Neuronal stem cell (in vitro differentiated cells): ENCODE results near the gene XRCC3.

ENCODE experiments used
- DNase-seq: peaks from one replicate; pipeline ENCODE4 v3.0.0-alpha.2; 2013; ENCODE audit warnings: low spot score
- H2AFZ ChIP-seq: one replicate; pipeline ENCODE4 v1.6.1; 2013; ENCODE audit warnings: mild to moderate bottlenecking, low read length, inconsistent platforms
- H2AK5ac ChIP-seq: 2 replicates; pipeline ENCODE4 v1.6.1; 2013; ENCODE audit warnings: low read depth, mild to moderate bottlenecking, inconsistent platforms, low read length, moderate library complexity, mixed read lengths
- H2BK120ac ChIP-seq: 2 replicates; pipeline ENCODE4 v1.6.1; 2013; ENCODE audit warnings: low read depth, mild to moderate bottlenecking, inconsistent platforms, low read length, moderate library complexity, mixed read lengths
- H2BK12ac ChIP-seq: one replicate; pipeline ENCODE4 v1.6.1; 2013; ENCODE audit warnings: low read length, inconsistent platforms
- H2BK15ac ChIP-seq: 2 replicates; pipeline ENCODE4 v1.6.1; 2013; ENCODE audit warnings: mild to moderate bottlenecking, low read length, inconsistent platforms, mixed read lengths
- H2BK5ac ChIP-seq: one replicate; pipeline ENCODE4 v1.6.1; 2013; ENCODE audit warnings: inconsistent platforms, mild to moderate bottlenecking, low read length, moderate library complexity
- H3K14ac ChIP-seq: one replicate; pipeline ENCODE4 v1.6.1; 2013; ENCODE audit warnings: low read length, inconsistent platforms
- H3K18ac ChIP-seq: 2 replicates; pipeline ENCODE4 v1.6.1; 2013; ENCODE audit warnings: low read length, inconsistent platforms
- H3K23ac ChIP-seq: 2 replicates; pipeline ENCODE4 v1.6.1; 2013; ENCODE audit warnings: low read depth, mild to moderate bottlenecking, mixed read lengths, low read length, inconsistent platforms; ENCODE audit not compliant: poor library complexity
- H3K27ac ChIP-seq: replicated peaks from 3 replicates; pipeline ENCODE4 v1.5.1; 2013; ENCODE audit warnings: low read length, inconsistent platforms
- H3K27me3 ChIP-seq, 3 experiments: 2 replicates each; pipeline ENCODE4 v1.6.1; 2013; ENCODE audit warnings: low read length in 3 of 3, mild to moderate bottlenecking in 2 of 3, inconsistent platforms in 1 of 3, low read depth in 1 of 3, mixed read lengths in 1 of 3, moderate library complexity in 1 of 3; ENCODE audit not compliant: control insufficient read depth in 3 of 3, insufficient read depth in 3 of 3
- H3K36me3 ChIP-seq, 2 donors: replicated peaks in 1 of 2; 2 replicates each; pipeline ENCODE4 v1.6.1; 2013; ENCODE audit warnings: low read length in 2 of 2; ENCODE audit not compliant: control insufficient read depth in 2 of 2, insufficient read depth in 2 of 2
- H3K4ac ChIP-seq: 2 replicates; pipeline ENCODE4 v1.6.1; 2013; ENCODE audit warnings: inconsistent platforms, mild to moderate bottlenecking, low read length, moderate library complexity
- H3K4me1 ChIP-seq, 2 donors: 1 replicate in 1 of 2; 2 replicates in 1 of 2; pipeline ENCODE4 v1.6.1; 2013; ENCODE audit warnings: low read length in 2 of 2, low read depth in 1 of 2; ENCODE audit not compliant: control insufficient read depth in 2 of 2, insufficient read depth in 1 of 2
- H3K4me2 ChIP-seq: one replicate; pipeline ENCODE4 v1.6.1; 2013; ENCODE audit warnings: mild to moderate bottlenecking, low read length, inconsistent platforms; ENCODE audit not compliant: insufficient read depth, poor library complexity, severe bottlenecking
- H3K4me3 ChIP-seq, 2 donors: 2 replicates each; pipeline ENCODE4 v1.5.1; 2013; ENCODE audit warnings: low read length in 2 of 2, mild to moderate bottlenecking in 2 of 2, inconsistent platforms in 1 of 2, moderate library complexity in 1 of 2
- H3K79me1 ChIP-seq: one replicate; pipeline ENCODE4 v1.6.1; 2013; ENCODE audit warnings: low read depth, mild to moderate bottlenecking, inconsistent platforms, low read length, moderate library complexity
- H3K9ac ChIP-seq: one replicate; pipeline ENCODE4 v1.6.1; 2013; ENCODE audit warnings: mild to moderate bottlenecking, low read depth, low read length, inconsistent platforms; ENCODE audit not compliant: poor library complexity
- H3K9me3 ChIP-seq, 2 donors: replicated peaks in 1 of 2; 2 replicates each; pipeline versions ENCODE3 to v1.6.1; 2013; ENCODE audit warnings: low read length in 2 of 2, mild to moderate bottlenecking in 2 of 2, inconsistent platforms in 1 of 2, low read depth in 1 of 2, mixed read lengths in 1 of 2, moderate library complexity in 1 of 2; ENCODE audit not compliant: control insufficient read depth in 2 of 2, insufficient read depth in 1 of 2
- H4K8ac ChIP-seq: one replicate; pipeline ENCODE4 v1.6.1; 2013; ENCODE audit warnings: low read depth, mild to moderate bottlenecking, inconsistent platforms, low read length, moderate library complexity
- H4K91ac ChIP-seq: one replicate; pipeline ENCODE4 v1.6.1; 2013; ENCODE audit warnings: low read length, low read depth, mild to moderate bottlenecking, inconsistent platforms; ENCODE audit not compliant: poor library complexity
- WGBS, 2 donors: extraction: QIAGEN DNeasy Blood & Tissue Kit; methylation state at CpG; one replicate each; pipeline ENCODE4 v1.1.7; 2013; ENCODE audit warnings: missing lambda C conversion rate in 2 of 2, mixed read lengths in 1 of 2; ENCODE audit not compliant: insufficient read length in 2 of 2, insufficient replicate concordance in 1 of 2; ENCODE audit errors: extremely low coverage in 2 of 2; 5-methylcytosine and 5-hydroxymethylcytosine counted together

XRCC3 gene

GRCh38 chr14:103762036-103762435, 46.8 kb upstream of the XRCC3 start:
- Histone ChIP-seq H2AFZ (no peak overlapping the region), H3K4ac (no peak overlapping the region), H3K18ac (no peak overlapping the region), H3K9me3 (peaks cover 3 to 4% of the 10 kb centered on the region in 2 donors), H3K27ac (no peak overlapping the region), H3K27me3 (no peaks in the 10 kb centered on the region), H3K4me2 (no peak overlapping the region), H2BK15ac (no peak overlapping the region), H2AK5ac (no peak overlapping the region), H3K9ac (no peak overlapping the region), H2BK120ac (no peak overlapping the region), H3K36me3 (no peaks in the 10 kb centered on the region), H2BK12ac (no peak overlapping the region), H3K14ac (no peak overlapping the region), H4K8ac (no peak overlapping the region), H3K4me1 (peaks cover 2 to 8% of the 10 kb centered on the region in 2 donors), H3K4me3 (no peak overlapping the region), H2BK5ac (no peak overlapping the region), H3K23ac (no peak overlapping the region), H4K91ac (no peak overlapping the region), H3K79me1 (no peaks in the 10 kb centered on the region)
- WGBS, 2 donors: no CpG with 5 or more reads among the region's 1 CpG
- DNase-seq: no peak

GRCh38 chr14:103758059-103758776, 43.0 kb upstream of the XRCC3 start:
- no peak overlapping the region for H3K9ac ChIP-seq
- no peak overlapping the region for H2BK15ac ChIP-seq
- H3K4me2 ChIP-seq: no peak overlapping the region
- no peak overlapping the region for H3K14ac ChIP-seq
- H2AK5ac ChIP-seq: no peak overlapping the region
- no CpG with 5 or more reads among the region's 8 CpGs for WGBS, 2 donors
- no peak for DNase-seq
- no peaks in the 10 kb centered on the region for H3K79me1 ChIP-seq
- H3K9me3 ChIP-seq: no peaks in the 10 kb centered on the region
- H3K4me3 ChIP-seq: no peak overlapping the region
- no peak overlapping the region for H4K91ac ChIP-seq
- H3K23ac ChIP-seq: no peak overlapping the region
- no peak overlapping the region for H2AFZ ChIP-seq
- H2BK5ac ChIP-seq: no peak overlapping the region
- no peaks in the 10 kb centered on the region for H3K27me3 ChIP-seq
- no peaks in the 10 kb centered on the region for H3K36me3 ChIP-seq
- H2BK12ac ChIP-seq: no peak overlapping the region
- no peak overlapping the region for H3K4ac ChIP-seq
- H3K18ac ChIP-seq: no peak overlapping the region
- no peak overlapping the region for H4K8ac ChIP-seq
- no peak overlapping the region for H3K27ac ChIP-seq
- H3K4me1 ChIP-seq: peaks cover 2 to 3% of the 10 kb centered on the region in 2 donors
- H2BK120ac ChIP-seq: no peak overlapping the region

GRCh38 chr14:103755060-103755459, 39.8 kb upstream of the XRCC3 start:
- WGBS, 2 donors: no CpG with 5 or more reads among the region's 6 CpGs
- Histone ChIP-seq H3K79me1 (no peaks in the 10 kb centered on the region), H2BK120ac (no peak overlapping the region), H3K14ac (no peak overlapping the region), H3K4me2 (no peak overlapping the region), H3K4ac (no peak overlapping the region), H2AK5ac (no peak overlapping the region), H3K27me3 (no peaks in the 10 kb centered on the region), H3K9me3 (no peaks in the 10 kb centered on the region), H2AFZ (no peak overlapping the region), H2BK15ac (no peak overlapping the region), H4K91ac (no peak overlapping the region), H4K8ac (no peak overlapping the region), H3K4me1 (no peaks in the 10 kb centered on the region), H2BK12ac (no peak overlapping the region), H3K4me3 (no peak overlapping the region), H3K36me3 (no peaks in the 10 kb centered on the region), H3K18ac (no peak overlapping the region), H3K23ac (no peak overlapping the region), H3K9ac (no peak overlapping the region), H2BK5ac (no peak overlapping the region), H3K27ac (no peak overlapping the region)
- no peak for DNase-seq

- no peak overlapping the region for H3K23ac ChIP-seq
- no peaks in the 10 kb centered on the region for H3K4me1 ChIP-seq
- no peak overlapping the region for H3K18ac ChIP-seq
- H3K4ac ChIP-seq: no peak overlapping the region
- no peak overlapping the region for H3K9ac ChIP-seq
- WGBS, 2 donors: no CpG with 5 or more reads among the region's 9 CpGs
- no peak overlapping the region for H2BK120ac ChIP-seq
- H2BK15ac ChIP-seq: no peak overlapping the region
- no peaks in the 10 kb centered on the region for H3K27me3 ChIP-seq
- H3K4me3 ChIP-seq: no peak overlapping the region
- no peak overlapping the region for H3K4me2 ChIP-seq
- no peak overlapping the region for H2AFZ ChIP-seq
- H2BK12ac ChIP-seq: no peak overlapping the region
- no peak overlapping the region for H3K14ac ChIP-seq
- DNase-seq: no peak
- H3K36me3 ChIP-seq: no peaks in the 10 kb centered on the region
- H3K27ac ChIP-seq: no peak overlapping the region
- H3K79me1 ChIP-seq: no peaks in the 10 kb centered on the region
- H3K9me3 ChIP-seq: no peaks in the 10 kb centered on the region
- no peak overlapping the region for H4K91ac ChIP-seq
- H4K8ac ChIP-seq: no peak overlapping the region
- no peak overlapping the region for H2AK5ac ChIP-seq
- no peak overlapping the region for H2BK5ac ChIP-seq
These were observed 38.5 kb upstream of the XRCC3 start for GRCh38 chr14:103753774-103754173.
